Aorta (tissue), 5 donors: ENCODE measurements around the gene MAD1L1. TPM values are rescaled to one million over a fixed set of nuclear protein-coding genes. Genes with fewer than 3 reads are reported as not detected.

Experiments used
- ATAC-seq: fragments of 200-7000 bp; cut with Tn5 transposase; one replicate; pipeline ENCODE4 v1.9.1; 2022; ENCODE audit warnings: moderate library complexity; ENCODE audit not compliant: low FRiP score
- DNase-seq, 2 donors: peaks; one replicate each; pipeline ENCODE4 v3.0.0-alpha.2; 2020
- H3K27ac ChIP-seq, 2 donors: one replicate each; pipeline ENCODE4 v1.5.1; 2013; ENCODE audit warnings: low read length in 2 of 2, mild to moderate bottlenecking in 2 of 2, moderate library complexity in 2 of 2, control low read depth in 1 of 2, inconsistent platforms in 1 of 2, low read depth in 1 of 2
- H3K27me3 ChIP-seq, 2 donors: one replicate each; pipeline ENCODE4 v1.6.1; 2013; ENCODE audit warnings: control low read depth in 1 of 2, low read length in 1 of 2, mild to moderate bottlenecking in 1 of 2, moderate library complexity in 1 of 2; ENCODE audit not compliant: insufficient read depth in 2 of 2, control insufficient read depth in 1 of 2
- H3K36me3 ChIP-seq, 2 donors: one replicate each; pipeline ENCODE4 v1.6.1; 2013; ENCODE audit warnings: control low read depth in 1 of 2, low read length in 1 of 2, mild to moderate bottlenecking in 1 of 2; ENCODE audit not compliant: insufficient read depth in 2 of 2, control insufficient read depth in 1 of 2
- H3K4me1 ChIP-seq, 2 donors: one replicate each; pipeline ENCODE4 v1.6.1; 2013; ENCODE audit warnings: low read length in 2 of 2, control low read depth in 1 of 2, mild to moderate bottlenecking in 1 of 2, moderate library complexity in 1 of 2; ENCODE audit not compliant: insufficient read depth in 2 of 2, control insufficient read depth in 1 of 2
- H3K4me3 ChIP-seq, 2 donors: one replicate each; pipeline ENCODE4 v1.5.1; 2013; ENCODE audit warnings: low read length in 2 of 2, control low read depth in 1 of 2, mild to moderate bottlenecking in 1 of 2
- H3K9me3 ChIP-seq: one replicate; pipeline ENCODE4 v1.6.1; 2013; ENCODE audit warnings: mild to moderate bottlenecking, low read length; ENCODE audit not compliant: control insufficient read depth
- WGBS, 2 donors: extraction: QIAGEN DNeasy Blood & Tissue Kit; methylation state at CpG; one replicate each; pipeline ENCODE4 v1.1.7; 2013; 5-methylcytosine and 5-hydroxymethylcytosine counted together
- intact Hi-C, 2 donors: fragments of 100-400 bp; cut with DNase I; formaldehyde crosslinking; loops; one replicate each; pipeline versions ENCODE4 v1.14.2 to v1.15.0; 2022
- polyA plus RNA-seq, 2 donors: library from polyadenylated mRNA; stranded (reverse); fragments of 200-250 nt; gene quantifications; one replicate each; pipeline ENCODE4 v1.2.3, GENCODE V29; 2013
- total RNA-seq, 2 donors: library from RNA; stranded (reverse); fragmentation: NEBNext Ultra II Directional; extraction: Animal tissue kit (Norgen Biotek cat#: 25700); gene quantifications; one replicate each; pipeline ENCODE4 v1.2.1, GENCODE V29; 2021
- donor health status: healthy with polysubstance abuse.
- donor health status: Bipolar disorder and iron deficiency.
- donor health status: DM: no; HTN: no; CAD: no.
- donor health status: DM: no; HTN: no; CAD: no.
- donor health status: DM: yes; HTN: yes; CAD: no.

Gene MAD1L1
- total and polyA plus RNA-seq, 4 donors = 14.8 to 35.8 (median 20.2) TPM

DNA sequence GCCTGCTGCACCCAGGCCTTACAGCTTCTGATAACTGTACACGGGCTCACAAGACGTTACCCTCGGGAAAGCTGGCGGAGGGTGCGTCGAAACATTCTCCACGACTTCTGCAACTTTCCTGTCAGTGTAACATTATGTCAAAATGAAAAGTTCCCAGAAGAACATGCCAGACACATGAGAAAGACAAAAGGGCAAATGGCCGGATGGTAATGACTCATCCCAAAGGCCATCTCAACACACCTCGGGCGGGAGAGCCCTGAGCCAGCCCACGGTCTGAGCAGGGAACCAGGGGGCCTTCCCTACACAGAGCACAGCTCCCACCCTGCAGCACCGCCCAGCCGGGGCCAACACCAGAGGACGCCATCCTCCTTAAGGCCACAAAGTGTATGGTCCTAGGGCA lies 118.7 kb downstream of the MAD1L1 start:
- Histone ChIP-seq H3K9me3 (no peaks in the 10 kb centered on the region), H3K4me3 (no peak overlapping the region), H3K27ac (no peak overlapping the region), H3K36me3 (no peaks in the 10 kb centered on the region), H3K4me1 (no peaks in the 10 kb centered on the region), H3K27me3 (no peaks in the 10 kb centered on the region)
- ATAC-seq (no peak), DNase-seq (no peak)
- WGBS, 2 donors = 95 to 96% methylated on average over 14 of the region's 14 CpGs
- intact Hi-C loops = no loop called here

DNA sequence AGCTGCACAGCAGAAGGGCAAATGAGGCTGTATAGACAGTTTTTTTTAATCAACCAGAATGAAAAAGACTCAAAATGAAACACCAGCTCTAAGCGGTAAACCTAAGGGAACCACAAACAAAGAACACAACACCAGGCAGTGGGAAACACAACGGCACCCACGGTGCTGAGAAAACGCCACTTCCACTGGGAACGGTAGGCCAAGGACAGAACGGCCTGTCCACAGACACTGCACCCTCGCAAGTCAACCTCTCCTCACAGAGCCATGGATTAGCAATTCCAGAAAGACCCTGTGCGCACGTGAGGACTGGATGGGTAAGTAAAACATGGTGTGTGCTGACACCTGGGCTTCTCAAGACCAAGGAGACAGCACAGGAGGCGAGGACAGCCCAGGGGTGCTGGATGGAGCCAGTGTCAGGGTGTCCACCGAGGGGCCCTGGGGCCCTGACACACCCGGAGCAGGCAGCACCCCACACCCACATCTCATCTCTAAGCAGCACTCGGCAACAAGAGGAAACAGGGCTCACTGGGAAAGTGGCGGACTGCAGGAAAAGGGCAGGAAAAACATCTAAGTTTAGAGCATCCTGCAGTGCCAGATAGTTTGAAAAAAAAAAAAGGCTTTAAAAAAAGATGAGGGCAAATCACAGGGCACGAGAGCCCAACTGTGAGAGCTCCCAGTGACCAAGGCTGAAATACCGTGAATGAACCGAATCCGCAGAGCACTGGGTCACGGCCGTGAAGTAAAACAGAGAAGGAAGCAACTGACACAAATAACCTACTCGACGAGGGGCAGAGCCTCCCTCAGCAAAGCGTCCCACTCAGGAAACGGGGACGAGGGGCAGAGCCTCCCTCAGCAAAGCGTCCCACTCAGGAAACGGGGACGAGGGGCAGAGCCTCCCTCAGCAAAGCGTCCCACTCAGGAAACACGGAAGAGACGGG lies 120.2 kb downstream of the MAD1L1 start:
- no peaks in the 10 kb centered on the region for H3K27me3 ChIP-seq
- H3K36me3 ChIP-seq = no peaks in the 10 kb centered on the region
- 89% methylated on average over 31 of the region's 31 CpGs for WGBS, 2 donors
- H3K9me3 ChIP-seq = no peaks in the 10 kb centered on the region
- no peak for ATAC-seq
- intact Hi-C loops = no loop called here
- no peak overlapping the region for H3K27ac ChIP-seq
- H3K4me3 ChIP-seq = no peak overlapping the region
- H3K4me1 ChIP-seq = no peaks in the 10 kb centered on the region
- no peak for DNase-seq

DNA sequence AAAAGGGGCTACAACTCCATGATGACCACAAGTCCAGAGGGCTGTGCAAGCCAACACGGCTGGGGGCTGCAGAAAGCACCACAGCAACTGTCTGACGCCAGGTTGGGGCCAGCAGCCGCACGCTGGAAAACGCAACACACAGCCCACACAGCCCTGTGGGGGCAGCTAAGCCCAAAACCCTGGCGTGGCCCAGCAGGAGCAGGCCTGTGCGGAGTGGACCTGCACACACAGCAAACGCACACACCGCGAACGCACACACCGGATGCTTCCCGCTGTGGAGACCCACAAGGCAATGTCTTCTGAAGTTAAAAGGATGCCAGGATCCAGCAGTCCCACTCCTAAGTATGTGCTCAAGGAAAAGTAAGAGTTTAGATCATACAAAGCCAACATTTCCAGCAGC lies 121.2 kb downstream of the MAD1L1 start:
- intact Hi-C loops = no loop called here
- ATAC-seq (no peak), DNase-seq (no peak)
- H3K27me3 ChIP-seq = no peaks in the 10 kb centered on the region
- no peak overlapping the region for H3K27ac ChIP-seq
- H3K9me3 ChIP-seq = no peaks in the 10 kb centered on the region
- H3K4me3 ChIP-seq = no peak overlapping the region
- WGBS, 2 donors = 97 to 98% methylated on average over 13 of the region's 13 CpGs
- no peaks in the 10 kb centered on the region for H3K4me1 ChIP-seq
- no peaks in the 10 kb centered on the region for H3K36me3 ChIP-seq

DNA sequence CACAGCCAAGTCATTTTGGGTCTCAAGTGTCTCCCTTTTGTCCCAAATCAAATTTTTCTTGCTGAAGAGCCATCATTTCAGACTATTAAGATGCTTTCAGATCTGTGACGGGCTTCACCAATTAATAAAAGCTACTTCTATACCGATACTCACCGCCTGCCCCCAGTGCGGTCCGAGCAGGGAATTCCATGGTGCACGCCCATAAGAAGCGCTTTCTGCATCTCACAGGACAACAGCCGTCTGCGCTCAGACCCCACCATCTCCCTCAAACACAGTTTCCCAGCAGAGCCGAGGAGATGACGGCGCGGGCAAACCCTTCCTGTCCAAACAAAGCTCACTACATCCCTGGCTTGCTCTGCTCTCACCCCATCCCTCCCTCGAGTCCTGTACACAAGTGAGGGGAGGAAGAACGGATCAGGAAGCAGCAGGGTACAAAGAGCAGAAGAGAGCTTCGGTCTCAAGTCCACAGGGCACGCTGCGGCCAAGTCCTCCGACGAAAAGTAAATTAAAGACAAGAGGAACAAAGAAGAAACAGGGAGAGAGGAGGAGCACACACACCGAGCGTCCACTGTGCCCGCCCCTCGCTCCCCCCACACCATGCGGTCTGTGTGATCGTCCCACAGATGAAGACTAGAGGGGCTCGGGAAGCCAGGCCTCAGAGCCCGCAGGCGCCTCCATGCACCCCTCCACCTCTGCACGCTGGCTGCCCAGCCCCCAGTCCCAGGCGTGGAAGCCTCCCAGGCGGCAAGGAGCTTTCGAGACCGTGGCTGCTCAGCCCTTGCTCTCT lies 121.9 kb downstream of the MAD1L1 start:
- no peak overlapping the region for H3K27ac ChIP-seq
- ATAC-seq (no peak), DNase-seq (no peak)
- H3K4me1 ChIP-seq = no peaks in the 10 kb centered on the region
- H3K27me3 ChIP-seq = no peaks in the 10 kb centered on the region
- intact Hi-C loops = no loop called here
- no peaks in the 10 kb centered on the region for H3K36me3 ChIP-seq
- no peak overlapping the region for H3K4me3 ChIP-seq
- WGBS, 2 donors = 89 to 90% methylated on average over 34 of the region's 34 CpGs
- H3K9me3 ChIP-seq = no peaks in the 10 kb centered on the region

DNA sequence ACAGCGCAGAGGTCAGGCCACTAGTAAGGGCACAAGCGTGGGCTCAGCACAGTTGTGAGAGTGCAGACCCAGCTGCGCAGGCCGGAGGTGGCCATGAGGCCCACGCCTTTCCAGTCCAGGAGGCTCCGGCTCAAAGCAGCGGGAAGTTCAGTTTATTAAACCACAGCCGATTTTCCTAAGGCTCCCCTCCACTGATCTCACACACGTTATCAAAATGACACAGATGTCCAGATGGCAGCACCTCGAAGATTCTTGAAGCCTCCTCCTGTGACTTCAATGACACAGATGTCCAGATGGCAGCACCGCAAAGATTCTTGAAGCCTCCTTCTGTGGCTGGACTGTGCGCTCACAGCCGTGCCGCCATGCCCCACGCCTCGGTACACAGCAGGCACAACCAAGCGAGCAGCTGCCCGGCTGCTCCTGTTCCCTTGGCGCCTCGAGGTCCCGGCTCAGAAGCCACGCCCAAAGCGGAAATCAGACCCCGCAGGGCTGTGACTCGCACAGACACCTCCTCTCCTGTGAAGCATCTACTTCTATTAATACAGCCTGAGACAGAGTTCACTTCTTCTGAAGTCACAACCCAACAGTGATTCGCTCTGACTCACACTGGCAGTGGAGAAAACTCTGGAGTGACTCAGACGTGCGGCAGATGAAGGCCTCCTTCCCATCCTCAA lies 122.7 kb downstream of the MAD1L1 start:
- Histone ChIP-seq H3K36me3 (no peaks in the 10 kb centered on the region), H3K27ac (no peak overlapping the region), H3K27me3 (no peaks in the 10 kb centered on the region), H3K4me3 (no peak overlapping the region), H3K9me3 (no peaks in the 10 kb centered on the region), H3K4me1 (no peaks in the 10 kb centered on the region)
- no peak for ATAC-seq
- intact Hi-C loops = loop anchor here in 1 of 2 donors (5.0 kb wide), 1 partner anchor 97 kb away; no protein-coding TSS in a partner anchor
- 85 to 86% methylated on average over 28 of the region's 28 CpGs for WGBS, 2 donors
- no peak for DNase-seq

DNA sequence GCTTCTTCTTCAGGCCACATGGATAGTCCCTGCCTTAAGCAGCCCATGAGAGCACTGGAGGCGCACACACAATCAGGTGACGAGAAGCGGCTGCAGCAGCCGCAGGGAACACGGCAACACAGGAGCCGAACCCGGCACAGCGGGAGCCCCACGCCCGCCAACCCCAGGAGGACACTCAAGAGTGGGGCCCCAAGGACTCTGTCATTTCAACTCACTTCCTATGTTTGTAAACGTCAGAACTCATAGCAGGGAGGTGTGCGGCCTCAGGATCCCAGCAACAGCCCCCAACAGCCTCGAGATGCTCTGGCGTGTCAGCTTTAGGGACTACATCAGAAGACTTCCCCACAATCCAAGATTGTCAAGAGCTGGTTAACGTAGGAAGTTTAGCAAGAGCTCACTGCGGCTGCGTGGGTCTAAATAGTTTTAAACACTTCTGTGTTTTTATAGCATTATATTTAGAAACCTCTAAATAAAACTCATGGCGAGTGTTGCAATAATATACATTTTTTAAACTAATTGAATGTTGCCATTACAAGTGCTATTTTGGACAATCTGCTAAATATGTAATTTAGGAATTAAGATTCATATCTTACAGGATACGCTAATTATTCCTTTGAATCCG lies 123.4 kb downstream of the MAD1L1 start:
- no peaks in the 10 kb centered on the region for H3K9me3 ChIP-seq
- H3K4me1 ChIP-seq = no peaks in the 10 kb centered on the region
- DNase-seq (no peak), ATAC-seq (no peak)
- H3K27ac ChIP-seq = no peak overlapping the region
- intact Hi-C loops = loop anchor here in 1 of 2 donors (5.0 kb wide), 1 partner anchor 98 kb away; no protein-coding TSS in a partner anchor
- no peaks in the 10 kb centered on the region for H3K36me3 ChIP-seq
- 62 to 67% methylated on average over 20 of the region's 20 CpGs for WGBS, 2 donors
- H3K4me3 ChIP-seq = no peak overlapping the region
- no peaks in the 10 kb centered on the region for H3K27me3 ChIP-seq

DNA sequence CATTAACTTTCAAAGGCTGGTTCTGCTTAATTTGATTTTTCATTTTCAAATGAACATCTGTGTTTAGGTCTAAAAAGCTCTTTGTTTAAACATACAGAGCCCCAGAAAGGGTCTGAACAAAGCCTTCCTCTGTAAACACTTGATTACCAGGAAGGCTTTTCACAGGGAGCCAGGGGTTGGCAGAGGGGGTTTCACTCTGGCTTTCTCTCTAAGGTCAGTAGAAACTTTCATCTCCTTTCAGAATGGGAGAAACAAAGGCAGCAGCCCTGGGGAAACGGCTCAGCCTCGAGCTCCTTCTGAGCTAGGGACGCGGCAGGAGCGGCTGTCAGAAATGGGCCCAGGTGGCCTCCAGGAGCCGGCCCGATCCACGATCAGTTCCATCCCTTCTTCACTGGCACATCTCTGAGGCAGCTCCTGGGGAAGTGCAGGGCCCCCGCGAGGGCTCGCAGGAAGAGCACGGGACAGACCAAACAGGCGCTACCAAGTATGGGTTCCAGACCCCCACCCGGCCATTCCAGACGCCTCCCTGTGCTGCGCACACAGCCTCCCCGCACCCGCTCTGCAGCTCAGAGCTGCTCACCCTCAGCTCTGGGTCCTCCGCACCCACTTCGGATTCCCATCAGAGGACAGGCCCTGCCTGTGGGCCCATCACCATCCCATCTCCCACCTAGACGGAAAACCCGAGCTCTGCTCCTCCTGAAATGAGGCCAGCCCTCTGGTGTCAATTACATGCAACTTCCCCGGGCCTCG lies 124.1 kb downstream of the MAD1L1 start:
- DNase-seq (no peak), ATAC-seq (no peak)
- Histone ChIP-seq H3K27ac (no peak overlapping the region), H3K36me3 (no peaks in the 10 kb centered on the region), H3K4me1 (no peaks in the 10 kb centered on the region), H3K27me3 (no peaks in the 10 kb centered on the region), H3K4me3 (no peak overlapping the region), H3K9me3 (no peaks in the 10 kb centered on the region)
- intact Hi-C loops = loop anchor here in 1 of 2 donors (5.0 kb wide), 1 partner anchor 99 kb away; no protein-coding TSS in a partner anchor
- WGBS, 2 donors = 89 to 93% methylated on average over 23 to 24 of the region's 24 CpGs
